ENCODE data around the gene MAP3K13.
"Not testable (repeated sequence)": the region's sequence is repeated elsewhere in the genome, so short reads cannot be mapped to it uniquely, and the experiment has no call there.

The MAP3K13 gene

GRCh38 chr3:185403002-185403401 lies 40.1 kb downstream of the MAP3K13 start:
- no peak overlapping the region for H3K4me3 ChIP-seq (ENCODE audit: low read depth, low read length)
- TF ChIP-seq, protein P1, sequence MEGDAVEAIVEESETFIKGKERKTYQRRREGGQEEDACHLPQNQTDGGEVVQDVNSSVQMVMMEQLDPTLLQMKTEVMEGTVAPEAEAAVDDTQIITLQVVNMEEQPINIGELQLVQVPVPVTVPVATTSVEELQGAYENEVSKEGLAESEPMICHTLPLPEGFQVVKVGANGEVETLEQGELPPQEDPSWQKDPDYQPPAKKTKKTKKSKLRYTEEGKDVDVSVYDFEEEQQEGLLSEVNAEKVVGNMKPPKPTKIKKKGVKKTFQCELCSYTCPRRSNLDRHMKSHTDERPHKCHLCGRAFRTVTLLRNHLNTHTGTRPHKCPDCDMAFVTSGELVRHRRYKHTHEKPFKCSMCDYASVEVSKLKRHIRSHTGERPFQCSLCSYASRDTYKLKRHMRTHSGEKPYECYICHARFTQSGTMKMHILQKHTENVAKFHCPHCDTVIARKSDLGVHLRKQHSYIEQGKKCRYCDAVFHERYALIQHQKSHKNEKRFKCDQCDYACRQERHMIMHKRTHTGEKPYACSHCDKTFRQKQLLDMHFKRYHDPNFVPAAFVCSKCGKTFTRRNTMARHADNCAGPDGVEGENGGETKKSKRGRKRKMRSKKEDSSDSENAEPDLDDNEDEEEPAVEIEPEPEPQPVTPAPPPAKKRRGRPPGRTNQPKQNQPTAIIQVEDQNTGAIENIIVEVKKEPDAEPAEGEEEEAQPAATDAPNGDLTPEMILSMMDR (IDR thresholded peaks at IDR 0.05; ENCODE audit: low read depth, low read length, missing control alignments) = no peak
- DNase-seq (ENCODE audit: low read depth) = no peak
- in situ Hi-C loops (cut with HindIII; ENCODE audit: low sequenced_read_pairs) = no loop called here

DNA sequence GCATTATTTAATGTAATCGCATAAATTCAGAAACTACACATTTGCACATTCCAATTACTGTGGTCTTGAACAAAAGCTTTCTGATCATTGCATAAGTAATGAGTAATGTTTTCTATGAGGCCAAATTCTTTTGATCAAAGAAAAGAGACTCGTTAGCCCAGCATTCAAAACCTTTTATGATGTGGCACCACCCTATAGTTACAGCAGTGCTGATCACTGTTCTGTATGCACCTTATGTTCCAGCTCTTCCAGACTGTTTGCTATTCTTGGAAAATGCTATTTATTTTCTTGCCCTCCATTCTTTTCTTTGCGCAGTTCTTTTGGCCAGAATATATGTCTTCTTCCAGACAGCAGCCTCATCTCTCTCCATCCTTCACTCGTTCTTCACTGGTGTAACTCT lies 42.3 kb downstream of the MAP3K13 start:
- in situ Hi-C loops (cut with HindIII; ENCODE audit: low sequenced_read_pairs) = no loop called here
- DNase-seq (ENCODE audit: low read depth) = no peak
- no peak overlapping the region for H3K4me3 ChIP-seq (ENCODE audit: low read depth, low read length)
- TF ChIP-seq, protein P1 (IDR thresholded peaks at IDR 0.05; ENCODE audit: low read depth, low read length, missing control alignments) = no peak

- TF ChIP-seq, protein P1 (IDR thresholded peaks at IDR 0.05; ENCODE audit: low read depth, low read length, missing control alignments) = no peak
- no peak overlapping the region for H3K4me3 ChIP-seq (ENCODE audit: low read depth, low read length)
- in situ Hi-C loops (cut with HindIII; ENCODE audit: low sequenced_read_pairs) = no loop called here
- no peak for DNase-seq (ENCODE audit: low read depth)
Observed at GRCh38 chr3:185405664-185406063, 42.7 kb downstream of the MAP3K13 start.

GRCh38 chr3:185406121-185406620 lies 43.2 kb downstream of the MAP3K13 start:
- in situ Hi-C loops (cut with HindIII; ENCODE audit: low sequenced_read_pairs) = no loop called here
- no peak overlapping the region for H3K4me3 ChIP-seq (ENCODE audit: low read depth, low read length)
- no peak for DNase-seq (ENCODE audit: low read depth)
- TF ChIP-seq, protein P1 (IDR thresholded peaks at IDR 0.05; ENCODE audit: low read depth, low read length, missing control alignments) = no peak

DNA sequence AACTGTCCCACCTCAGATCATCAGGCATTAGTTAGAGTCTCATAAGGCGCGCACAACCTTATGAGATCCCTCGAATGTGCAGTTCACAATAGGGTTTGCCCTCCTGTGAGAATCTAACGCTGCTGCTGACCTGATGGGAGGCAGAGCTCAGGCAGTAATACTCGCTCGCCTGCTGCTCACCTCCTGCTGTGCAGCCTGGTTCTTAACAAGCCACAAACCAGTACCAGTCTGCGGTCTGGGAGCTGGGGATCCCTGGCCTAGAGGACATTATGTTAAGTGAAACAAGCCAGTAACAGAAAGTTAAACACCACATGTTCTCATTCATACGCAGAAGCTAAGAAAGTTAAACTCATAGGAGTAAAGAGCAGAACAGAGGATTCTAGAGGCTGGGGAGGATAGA lies 47.0 kb downstream of the MAP3K13 start:
- H3K4me3 ChIP-seq (ENCODE audit: low read depth, low read length) = no peak overlapping the region
- TF ChIP-seq, protein P1 (IDR thresholded peaks at IDR 0.05; ENCODE audit: low read depth, low read length, missing control alignments) = no peak
- DNase-seq (ENCODE audit: low read depth) = no peak
- in situ Hi-C loops (cut with HindIII; ENCODE audit: low sequenced_read_pairs) = no loop called here

DNA sequence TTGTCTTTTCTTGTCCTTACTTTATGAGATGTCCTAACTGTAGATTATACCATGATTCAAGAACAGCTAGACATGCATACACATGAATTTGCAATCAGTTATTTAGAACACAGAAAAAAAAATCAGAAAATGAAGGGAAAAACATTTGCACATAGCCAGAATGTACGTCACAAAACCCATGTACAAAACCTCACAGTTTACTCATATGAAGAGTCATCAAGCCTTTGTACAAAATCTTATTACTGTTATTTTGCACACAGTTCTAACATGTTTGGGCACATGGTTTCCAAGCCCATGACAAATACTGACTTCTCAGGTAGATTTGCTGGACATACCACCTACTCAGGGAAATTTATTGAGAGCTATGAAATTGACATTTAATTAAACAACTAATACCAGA lies 48.2 kb downstream of the MAP3K13 start:
- no peak for DNase-seq (ENCODE audit: low read depth)
- TF ChIP-seq, protein P1 (IDR thresholded peaks at IDR 0.05; ENCODE audit: low read depth, low read length, missing control alignments) = no peak
- in situ Hi-C loops (cut with HindIII; ENCODE audit: low sequenced_read_pairs) = no loop called here

GRCh38 chr3:185416513-185416912 lies 53.6 kb downstream of the MAP3K13 start:
- no peak overlapping the region for H3K4me3 ChIP-seq (ENCODE audit: low read depth, low read length)
- no peak for DNase-seq (ENCODE audit: low read depth)
- TF ChIP-seq, protein P1 (IDR thresholded peaks at IDR 0.05; ENCODE audit: low read depth, low read length, missing control alignments) = no peak
- in situ Hi-C loops (cut with HindIII; ENCODE audit: low sequenced_read_pairs) = no loop called here

More for the DNA sequence above, 48.2 kb downstream of the MAP3K13 start:
- H3K4me3 ChIP-seq (ENCODE audit: low read depth, low read length) = no peak overlapping the region

GRCh38 chr3:185418561-185418977 lies 55.6 kb downstream of the MAP3K13 start:
- DNase-seq (ENCODE audit: low read depth); H3K4me3 ChIP-seq (ENCODE audit: low read depth, low read length); in situ Hi-C loops (cut with HindIII; ENCODE audit: low sequenced_read_pairs): not testable (repeated sequence)

All from astrocyte of the cerebellum (primary cell).